RPMI7951 (cell line): Measurements from ENCODE around the gene BTRC. TPM values are rescaled to one million over a fixed set of nuclear protein-coding genes. Genes with fewer than 3 reads are reported as not detected.
"Not testable (repeated sequence)": the region's sequence is repeated elsewhere in the genome, so short reads cannot be mapped to it uniquely, and the experiment has no call there.

Experiments used
- DNase-seq: peaks from one replicate; pipeline ENCODE4 v3.0.0-alpha.2; 2012; ENCODE audit warnings: low read depth
- total RNA-seq: library from RNA; depleted of rRNA; stranded (reverse); fragments of >200 nt; shearing (Covaris generic); gene quantifications from 2 replicates; pipeline ENCODE4 v1.2.3, GENCODE V29; 2014

BTRC gene
- total RNA-seq, 1 experiment from 2014 or later: 7.1 TPM

- no peak for DNase-seq
Measured at GRCh38 chr10:101386659-101387259, 32.8 kb downstream of the BTRC start.

- no peak for DNase-seq
Measured at GRCh38 chr10:101388676-101389276, 34.8 kb downstream of the BTRC start.

GRCh38 chr10:101389532-101389931, 35.6 kb downstream of the BTRC start:
- not testable (repeated sequence) for DNase-seq

- no peak for DNase-seq
Measured at GRCh38 chr10:101389986-101390531, 36.1 kb downstream of the BTRC start.

- no peak for DNase-seq
Measured at GRCh38 chr10:101393378-101393777, 39.4 kb downstream of the BTRC start.

GRCh38 chr10:101394524-101395133, 40.7 kb downstream of the BTRC start:
- DNase-seq: no peak

- peak; percentile 47 for DNase-seq
Measured at GRCh38 chr10:101397140-101397539, 43.2 kb downstream of the BTRC start.

- no peak for DNase-seq
Measured at GRCh38 chr10:101400585-101400984, 46.6 kb downstream of the BTRC start.

GRCh38 chr10:101402711-101403110, 48.7 kb downstream of the BTRC start:
- DNase-seq: no peak

- DNase-seq: no peak
Measured at GRCh38 chr10:101403161-101403560, 49.2 kb downstream of the BTRC start.

GRCh38 chr10:101405001-101405400, 51.0 kb downstream of the BTRC start:
- no peak for DNase-seq

- no peak for DNase-seq
Measured at GRCh38 chr10:101411598-101411997, 57.6 kb downstream of the BTRC start.

- no peak for DNase-seq
Measured at GRCh38 chr10:101414034-101414433, 60.1 kb downstream of the BTRC start.

- no peak for DNase-seq
Measured at GRCh38 chr10:101415884-101416283, 61.9 kb downstream of the BTRC start.

GRCh38 chr10:101421967-101422366, 68.0 kb downstream of the BTRC start:
- DNase-seq: not testable (repeated sequence)

- DNase-seq: no peak
Measured at GRCh38 chr10:101425535-101425934, 71.6 kb downstream of the BTRC start.

GRCh38 chr10:101428036-101428435, 74.1 kb downstream of the BTRC start:
- DNase-seq: no peak

GRCh38 chr10:101429423-101429822, 75.5 kb downstream of the BTRC start:
- no peak for DNase-seq

GRCh38 chr10:101436302-101436701, 82.3 kb downstream of the BTRC start:
- DNase-seq: no peak

- DNase-seq: no peak
Measured at GRCh38 chr10:101438881-101439391, 85.0 kb downstream of the BTRC start.

- peak; percentile 60 for DNase-seq
Measured at GRCh38 chr10:101441541-101442455, 87.8 kb downstream of the BTRC start.

- DNase-seq: no peak
Measured at GRCh38 chr10:101442456-101442800, 88.5 kb downstream of the BTRC start.
